Measurements from ENCODE around the gene ACAD8. TPM values are rescaled to one million over a fixed set of nuclear protein-coding genes. Genes with fewer than 3 reads are reported as not detected.

ACAD8 gene
- total and polyA plus RNA-seq, 2 of the 4 experiments (the other 2 are of a cell fraction) = 11.1 to 21.2 TPM

- no peak overlapping the region for H3K23ac ChIP-seq (ENCODE audit: low read depth, low read length)
- no peak overlapping the region for H4K5ac ChIP-seq (ENCODE audit: low read depth, low read length)
- ChIA-PET CTCF (no interaction called here), POLR2A (ENCODE audit: unreplicated experiment) (no interaction called here)
- no peak overlapping the region for H2BK15ac ChIP-seq (ENCODE audit: low read depth, low read length)
- no peaks in the 10 kb centered on the region for H3K4me1 ChIP-seq (ENCODE audit: control insufficient read depth, insufficient read depth, low read length)
- H3K4me2 ChIP-seq (ENCODE audit: low read depth, low read length) = no peak overlapping the region
- intact Hi-C loops (cut with micrococcal nuclease) (no loop called here), in situ Hi-C loops (cut with MboI; ENCODE audit: low sequenced_read_pairs) (no loop called here), dilution Hi-C loops (cut with HindIII; ENCODE audit: low sequenced_read_pairs, unreplicated experiment) (no loop called here)
- no peak overlapping the region for H2BK20ac ChIP-seq (ENCODE audit: low read depth, low read length)
- H3K36me3 ChIP-seq (ENCODE audit: control insufficient read depth, insufficient read depth, low read length) = no peaks in the 10 kb centered on the region
- no peak overlapping the region for H2BK120ac ChIP-seq (ENCODE audit: low read depth, low read length)
- H3K9me1 ChIP-seq (ENCODE audit: insufficient read depth, low read length) = no peaks in the 10 kb centered on the region
- H2AK5ac ChIP-seq (ENCODE audit: low read depth, low read length) = no peak overlapping the region
- no peak overlapping the region for H2BK5ac ChIP-seq (ENCODE audit: low read depth, low read length, poor library complexity, severe bottlenecking)
- H3K18ac ChIP-seq (ENCODE audit: low read depth, low read length) = no peak overlapping the region
- H3K27me3 ChIP-seq (ENCODE audit: control insufficient read depth, insufficient read depth, low read length) = no peaks in the 10 kb centered on the region
- H3K79me1 ChIP-seq (ENCODE audit: low read depth in 1 of 2, low read length in 2 of 2) = no peaks in the 10 kb centered on the region
- no TSS peak for BruUV-seq (replicated peaks)
- H4K20me1 ChIP-seq (ENCODE audit: insufficient read depth, low read length) = no peaks in the 10 kb centered on the region
- no peak overlapping the region for H3K14ac ChIP-seq (replicated peaks; ENCODE audit: low read depth, low read length)
- H2AFZ ChIP-seq (replicated peaks; ENCODE audit: low read length, poor library complexity) = no peak overlapping the region
- H2AK9ac ChIP-seq (replicated peaks; ENCODE audit: low read depth, low read length, poor library complexity) = no peak overlapping the region
- DNase-seq = no peak
- H3K4me3 ChIP-seq (ENCODE audit: insufficient read depth, low read depth, low read length) = no peak overlapping the region
- H4K91ac ChIP-seq (ENCODE audit: insufficient read depth, low read depth, low read length) = no peak overlapping the region
- TF ChIP-seq CTCF (conservative IDR thresholded peaks at IDR 0.05; ENCODE audit: low read depth, low read length) (no peak), CEBPB (IDR thresholded peaks at IDR 0.05; ENCODE audit: low read depth, low read length) (no peak), RAD21 (IDR thresholded peaks at IDR 0.05; ENCODE audit: low read length) (no peak), POLR2A (IDR thresholded peaks at IDR 0.05; ENCODE audit: low read depth, low read length) (no peak)
- H3K27ac ChIP-seq (ENCODE audit: insufficient read depth, low read length) = no peak overlapping the region
- no peak overlapping the region for H3K9ac ChIP-seq (ENCODE audit: low read depth, low read length)
- no peak overlapping the region for H4K8ac ChIP-seq (ENCODE audit: low read depth in 2 of 2, low read length in 2 of 2)
- H3K9me3 ChIP-seq (ENCODE audit: control insufficient read depth, insufficient read depth, low read length) = peaks cover 3% of the 10 kb centered on the region
- ATAC-seq (ENCODE audit: low read depth) = no peak
- H3K56ac ChIP-seq (ENCODE audit: extremely low read depth, insufficient read depth, low read length) = no peak overlapping the region
- WGBS, 2 experiments (ENCODE audit: extremely low coverage in 2 of 2, insufficient read length in 1 of 2) = 82% methylated on average over 3 of the region's 12 CpGs; no CpG with 5 or more reads in 1 of the 2 experiments
- H3K4ac ChIP-seq (ENCODE audit: low read depth, low read length) = no peak overlapping the region
These were observed 58.9 kb downstream of the ACAD8 start for GRCh38 chr11:134312223-134312622.

Data from IMR-90 (cell line).